DND-41 (cell line): ENCODE results near the gene DLGAP1.

Source experiments
- ATAC-seq: fragments of 200-7000 bp; cut with Tn5 transposase; 3 replicates; pipeline ENCODE4 v1.9.1; 2021; ENCODE audit warnings: low read depth; ENCODE audit not compliant: insufficient read depth
- DNase-seq: peaks from one replicate; pipeline ENCODE4 v3.0.0-alpha.2; 2020
- H2AFZ ChIP-seq: 2 replicates; pipeline ENCODE4 v1.6.0; 2012; ENCODE audit warnings: low read depth, low read length
- H3K27ac ChIP-seq: 2 replicates; pipeline ENCODE4 v1.5.1; 2012; ENCODE audit warnings: low read length, inconsistent platforms
- H3K27me3 ChIP-seq: fragments of 200-600 bp; sonication (generic); 2 replicates; pipeline ENCODE4 v1.6.0; 2012; ENCODE audit warnings: low read length, mild to moderate bottlenecking, inconsistent platforms; ENCODE audit not compliant: insufficient read depth, poor library complexity
- H3K36me3 ChIP-seq: 2 replicates; pipeline ENCODE4 v1.5.1; 2012; ENCODE audit warnings: low read length, inconsistent platforms; ENCODE audit not compliant: insufficient read depth
- H3K4me1 ChIP-seq: 2 replicates; pipeline ENCODE4 v1.5.1; 2012; ENCODE audit warnings: mild to moderate bottlenecking, low read length; ENCODE audit not compliant: insufficient read depth
- H3K4me2 ChIP-seq: 2 replicates; pipeline ENCODE4 v1.6.0; 2012; ENCODE audit warnings: mild to moderate bottlenecking, moderate library complexity, low read length, inconsistent platforms; ENCODE audit not compliant: insufficient read depth
- H3K4me3 ChIP-seq, 2 experiments: fragments of 200-600 bp in 1 of 2; shearing (Covaris generic) in 1 of 2; 2 replicates each; pipeline ENCODE4 v1.5.1; 2012 to 2016; ENCODE audit warnings: inconsistent platforms in 2 of 2, low read length in 2 of 2, mild to moderate bottlenecking in 2 of 2, low read depth in 1 of 2, moderate library complexity in 1 of 2
- H3K79me2 ChIP-seq: 2 replicates; pipeline ENCODE4 v1.6.0; 2012; ENCODE audit warnings: low read length, inconsistent platforms; ENCODE audit not compliant: insufficient read depth
- H3K9ac ChIP-seq: 2 replicates; pipeline ENCODE4 v1.6.0; 2012; ENCODE audit warnings: low read depth, mild to moderate bottlenecking, inconsistent platforms, low read length, moderate library complexity
- H3K9me3 ChIP-seq: 2 replicates; pipeline ENCODE4 v1.5.1; 2012; ENCODE audit warnings: low read length, moderate library complexity, mild to moderate bottlenecking, inconsistent platforms; ENCODE audit not compliant: insufficient read depth, severe bottlenecking
- H4K20me1 ChIP-seq: 2 replicates; pipeline ENCODE4 v1.6.0; 2012; ENCODE audit warnings: low read length; ENCODE audit not compliant: insufficient read depth
- CTCF ChIP-seq: IDR thresholded peaks from 2 replicates; pipeline ENCODE4 v1.5.1; 2012; ENCODE audit warnings: borderline replicate concordance, low read length, moderate library complexity, mild to moderate bottlenecking; ENCODE audit not compliant: poor library complexity, severe bottlenecking; ENCODE audit errors: extremely low read depth
- EZH2 ChIP-seq: IDR thresholded peaks from 3 replicates; pipeline ENCODE4 v1.6.1; 2012; ENCODE audit warnings: borderline replicate concordance, low read depth, mild to moderate bottlenecking, moderate library complexity, low read length, inconsistent platforms; ENCODE audit not compliant: severe bottlenecking

The DLGAP1 gene

GRCh38 chr18:4208366-4208765 is 246.7 kb downstream of the DLGAP1 start:
- no peak for ATAC-seq
- no peak for TF ChIP-seq EZH2
- no peak for TF ChIP-seq CTCF
- Histone ChIP-seq H3K4me1 (no peaks in the 10 kb centered on the region), H2AFZ (no peak overlapping the region), H3K4me3 (no peak overlapping the region), H3K9ac (no peak overlapping the region), H3K9me3 (no peaks in the 10 kb centered on the region), H4K20me1 (no peaks in the 10 kb centered on the region), H3K79me2 (no peaks in the 10 kb centered on the region), H3K27ac (no peak overlapping the region), H3K27me3 (no peaks in the 10 kb centered on the region), H3K36me3 (no peaks in the 10 kb centered on the region), H3K4me2 (no peak overlapping the region)
- no peak for DNase-seq

GRCh38 chr18:4207383-4207985 is 247.6 kb downstream of the DLGAP1 start:
- Histone ChIP-seq H3K4me2 (no peak overlapping the region), H2AFZ (no peak overlapping the region), H3K27me3 (no peaks in the 10 kb centered on the region), H3K9me3 (no peaks in the 10 kb centered on the region), H3K79me2 (no peaks in the 10 kb centered on the region), H3K36me3 (no peaks in the 10 kb centered on the region), H3K4me3 (no peak overlapping the region), H4K20me1 (no peaks in the 10 kb centered on the region), H3K4me1 (no peaks in the 10 kb centered on the region), H3K27ac (no peak overlapping the region), H3K9ac (no peak overlapping the region)
- TF ChIP-seq CTCF: no peak
- TF ChIP-seq EZH2: no peak
- no peak for ATAC-seq
- no peak for DNase-seq

- Histone ChIP-seq H4K20me1 (no peaks in the 10 kb centered on the region), H3K79me2 (no peaks in the 10 kb centered on the region), H3K4me3 (no peak overlapping the region), H3K4me1 (no peaks in the 10 kb centered on the region), H3K27ac (no peak overlapping the region), H3K4me2 (no peak overlapping the region), H3K27me3 (no peaks in the 10 kb centered on the region), H3K9me3 (no peaks in the 10 kb centered on the region), H3K9ac (no peak overlapping the region), H2AFZ (no peak overlapping the region), H3K36me3 (no peaks in the 10 kb centered on the region)
- no peak for TF ChIP-seq EZH2
- TF ChIP-seq CTCF: no peak
- ATAC-seq (no peak), DNase-seq (no peak)
Measured at GRCh38 chr18:4204438-4204720, 250.7 kb downstream of the DLGAP1 start.
